GM21576 (cell line): Measurements from ENCODE around the gene CASP4.
"Not testable (repeated sequence)": the region's sequence is repeated elsewhere in the genome, so short reads cannot be mapped to it uniquely, and the experiment has no call there.

ENCODE experiments used
- ATAC-seq: cut with Tn5 transposase; IDR thresholded peaks from one replicate; pipeline ENCODE4 v1.9.1; 2021; ENCODE audit warnings: mild to moderate bottlenecking, moderate library complexity; ENCODE audit not compliant: unreplicated experiment

CASP4 gene

DNA sequence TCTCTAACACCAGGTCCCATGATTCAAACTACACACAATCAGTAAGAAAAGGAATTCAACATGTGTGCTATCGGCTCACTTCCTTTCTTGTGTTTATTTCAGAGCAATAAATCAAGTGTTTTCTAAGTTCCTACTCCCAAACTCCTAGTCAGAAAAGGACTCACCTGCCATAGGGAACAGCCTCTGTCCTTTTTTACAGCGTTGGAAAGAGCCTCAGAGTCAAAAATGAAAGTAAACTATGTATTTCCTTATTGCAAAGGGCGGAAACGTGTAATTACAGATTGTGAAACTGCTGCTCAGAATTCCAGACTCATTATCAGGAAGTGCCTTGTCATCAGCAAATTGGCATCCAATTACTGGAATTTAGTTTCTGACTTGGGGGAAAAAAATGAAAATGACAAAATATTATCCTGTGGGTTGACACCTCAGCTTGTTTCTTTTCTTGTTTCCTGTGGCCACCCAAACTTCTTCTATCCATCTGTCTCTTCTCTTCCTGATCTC, at the start of gene CASP4:
Gene CASP4, minus strand, starts transcription at position 220 of the 501 bp plus-strand sequence. Its CDS starts 49 bp downstream, at position 171.
- ATAC-seq, result peak; percentile 88

GRCh38 chr11:105007463-105007862, 39.1 kb upstream of the CASP4 start:
- ATAC-seq, result no peak

DNA sequence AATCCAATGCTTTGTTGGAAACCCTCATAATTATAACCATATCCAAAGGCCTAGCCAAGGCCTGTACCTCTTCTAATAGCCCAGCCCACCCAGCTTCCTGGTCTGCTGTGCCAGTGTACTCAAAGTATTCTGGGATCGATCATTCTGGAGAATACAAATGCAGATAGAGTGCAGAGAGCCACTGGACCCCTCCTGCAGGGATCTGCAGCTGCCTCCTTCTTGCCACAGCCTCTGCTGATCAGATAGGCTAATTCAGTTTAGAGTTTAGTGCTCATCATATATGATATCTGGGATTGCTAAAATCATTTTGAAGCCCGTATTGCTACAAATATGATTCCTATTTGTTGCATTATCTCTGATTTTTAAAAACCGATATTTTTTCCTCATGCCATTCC, 37.1 kb upstream of the CASP4 start:
- ATAC-seq, result no peak

- no peak for ATAC-seq
These were observed 35.6 kb upstream of the CASP4 start for GRCh38 chr11:105004021-105004420.

DNA sequence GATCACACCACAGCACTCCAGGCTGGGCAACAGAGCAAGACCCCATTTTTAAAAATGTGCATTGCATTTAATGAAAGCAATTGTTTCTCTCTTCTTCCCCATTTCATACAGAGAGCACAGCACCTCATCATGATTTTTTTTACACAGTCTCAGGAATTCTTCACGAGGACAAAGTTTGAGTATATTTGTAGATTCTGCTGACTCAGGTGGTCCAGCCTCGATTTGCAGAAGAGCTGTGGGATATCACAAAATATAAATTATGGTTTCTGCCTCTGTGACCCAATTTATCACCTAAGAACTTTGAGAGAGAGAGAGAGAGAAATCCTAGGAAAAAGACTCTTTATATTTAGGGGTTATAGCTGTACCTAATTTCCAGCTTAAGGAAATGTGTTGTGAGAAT, 34.8 kb upstream of the CASP4 start:
- no peak for ATAC-seq

DNA sequence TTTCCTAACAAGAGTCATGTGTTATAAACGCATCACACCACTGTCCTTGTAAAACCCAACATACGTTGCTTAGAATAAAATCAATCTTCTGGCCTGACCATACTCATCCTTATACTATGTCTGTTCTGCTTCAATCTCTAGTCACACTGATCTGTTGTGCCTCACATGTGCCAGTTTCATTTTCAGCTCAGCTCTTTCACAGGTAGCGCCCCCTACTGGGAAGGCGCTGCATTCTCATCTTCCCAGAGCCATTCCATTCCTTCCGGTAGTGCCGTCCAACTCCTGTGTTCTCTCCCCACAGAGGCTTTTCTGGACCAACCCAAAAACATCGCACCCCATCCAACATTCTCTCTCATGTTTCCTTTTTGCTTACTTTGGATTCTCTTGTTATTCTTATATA, 32.4 kb upstream of the CASP4 start:
- peak; percentile 97 for ATAC-seq

DNA sequence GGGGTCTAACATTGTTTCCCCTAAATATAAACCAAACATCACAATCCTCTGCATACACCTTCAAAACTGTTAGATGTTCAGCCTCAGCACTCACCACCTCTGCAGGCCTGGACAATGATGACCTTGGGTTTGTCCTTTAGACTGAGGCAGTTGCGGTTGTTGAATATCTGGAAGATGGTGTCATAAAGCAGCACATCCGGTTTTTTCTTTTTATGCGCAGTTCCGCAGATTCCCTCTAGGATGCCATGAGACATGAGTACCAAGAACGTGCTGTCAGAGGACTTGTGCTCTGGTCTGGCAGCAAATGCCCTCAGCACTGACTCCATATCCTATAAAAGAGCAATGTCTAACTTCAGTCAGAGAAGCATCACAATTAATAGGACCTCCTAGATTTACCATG, 31.8 kb upstream of the CASP4 start:
- ATAC-seq, result no peak

GRCh38 chr11:104999721-105000120, 31.3 kb upstream of the CASP4 start:
- ATAC-seq, result no peak

DNA sequence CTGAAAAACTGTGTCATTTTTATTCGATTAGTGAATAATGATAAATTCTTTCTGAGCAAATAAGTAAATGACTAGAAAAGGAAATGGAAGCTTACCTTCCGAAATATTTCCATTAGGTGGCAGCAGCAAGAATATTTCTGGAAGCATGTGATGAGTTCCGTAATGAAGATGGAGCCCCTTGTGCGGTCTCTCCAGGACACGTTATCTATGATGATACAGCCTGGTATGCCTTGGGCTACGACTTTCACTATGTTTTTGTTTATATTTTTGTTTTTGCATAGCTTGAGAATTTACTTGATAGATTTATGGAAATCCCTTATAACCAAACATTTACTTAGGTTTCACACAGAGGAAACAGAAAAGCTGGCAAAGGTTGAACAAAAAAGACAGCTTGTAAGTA, 28.9 kb upstream of the CASP4 start:
- no peak for ATAC-seq

- ATAC-seq, result no peak
These were observed 26.6 kb upstream of the CASP4 start for GRCh38 chr11:104995001-104995408.

- no peak for ATAC-seq
These were observed 24.4 kb upstream of the CASP4 start for GRCh38 chr11:104992781-104993180.

DNA sequence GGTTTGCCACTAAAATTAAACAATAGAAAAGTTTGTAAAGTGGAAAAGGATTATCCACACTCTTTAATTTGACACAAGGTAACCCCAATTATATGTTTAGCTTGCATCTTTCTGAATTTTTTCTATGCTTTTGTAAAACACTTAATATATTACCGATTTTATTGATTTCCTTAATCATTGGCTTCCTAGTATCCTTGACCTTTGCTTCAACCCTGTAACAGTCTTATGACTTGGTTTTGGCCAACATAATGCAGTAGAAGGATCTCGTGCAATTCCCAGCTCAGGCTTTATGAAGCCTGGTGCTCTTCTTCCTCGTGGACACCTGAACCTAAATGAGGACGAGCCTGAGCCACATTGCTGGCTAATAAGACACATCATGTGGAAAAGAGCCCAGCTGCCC, 23.6 kb upstream of the CASP4 start:
- no peak for ATAC-seq

- no peak for ATAC-seq
These were observed 16.4 kb upstream of the CASP4 start for GRCh38 chr11:104984808-104985207.

DNA sequence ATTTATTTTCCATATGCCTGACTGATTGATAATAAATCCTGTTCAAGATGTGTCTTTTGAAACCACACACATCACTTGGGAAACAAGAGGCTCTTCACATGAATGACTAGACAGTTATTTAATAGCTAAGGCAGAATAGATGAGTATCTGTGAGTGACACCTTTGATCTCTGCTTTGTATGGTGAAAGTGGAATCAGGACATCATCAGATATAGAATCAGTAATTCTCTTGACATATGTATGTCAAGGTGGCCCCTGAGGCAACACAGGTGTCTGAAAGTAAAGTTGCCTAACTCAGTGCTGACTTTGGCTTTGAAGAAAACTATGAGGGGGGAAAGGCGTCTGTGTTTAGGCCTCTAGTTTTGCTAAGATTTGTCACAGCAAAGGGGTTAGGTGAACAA, 11.5 kb upstream of the CASP4 start:
- no peak for ATAC-seq

GRCh38 chr11:104973616-104974015, 5.2 kb upstream of the CASP4 start:
- no peak for ATAC-seq

GRCh38 chr11:104972924-104973323, 4.5 kb upstream of the CASP4 start:
- not testable (repeated sequence) for ATAC-seq

GRCh38 chr11:104970756-104971155, 2.4 kb upstream of the CASP4 start:
- ATAC-seq, result no peak

DNA sequence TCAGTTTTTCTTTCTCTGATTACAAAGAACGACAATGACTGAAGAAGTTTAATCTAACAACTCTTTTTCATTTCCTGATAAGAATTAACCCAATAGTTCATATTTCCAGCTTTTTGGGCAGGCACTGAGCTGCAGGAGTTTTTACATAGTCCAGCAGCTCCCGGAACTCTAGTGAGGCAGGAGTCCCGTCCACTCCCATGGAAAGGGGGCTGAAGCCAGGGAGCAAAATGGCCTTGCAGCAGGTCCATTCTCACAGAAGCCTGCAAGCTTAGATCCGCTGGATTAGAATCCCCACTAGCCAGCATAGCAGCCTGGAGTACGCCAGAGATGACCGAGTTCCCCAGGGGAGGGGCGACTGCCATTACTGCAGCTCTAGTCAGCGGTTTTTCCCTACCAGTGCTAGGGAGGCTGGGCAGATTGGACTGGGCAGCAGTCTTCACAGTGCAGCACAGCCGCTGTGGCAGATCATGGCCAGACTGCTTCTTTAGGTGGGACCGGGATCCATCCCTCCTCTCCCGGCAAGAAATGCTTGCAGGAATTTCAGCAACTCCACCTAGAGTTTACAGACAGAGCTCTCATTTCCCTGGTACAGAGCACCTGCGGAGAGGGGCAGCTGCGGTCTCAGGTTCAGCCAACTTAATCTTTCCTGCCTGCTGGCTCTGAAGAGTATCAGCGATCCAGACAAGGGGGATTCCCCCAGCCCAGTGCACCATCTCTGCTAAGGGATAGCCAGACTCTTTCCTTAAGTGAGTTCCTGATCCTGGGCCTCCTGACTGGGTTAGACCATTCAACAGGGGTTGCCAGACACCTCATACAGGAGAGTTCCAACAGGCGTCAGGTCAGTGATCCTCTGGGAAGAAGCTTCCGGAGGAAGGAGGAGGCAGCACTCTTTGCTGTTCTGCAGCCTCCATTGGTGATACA, 742 bp upstream of the CASP4 start:
- ATAC-seq, result no peak

- ATAC-seq, result no peak
These were observed 630 bp downstream of the CASP4 start for GRCh38 chr11:104967534-104968354.

- no peak for ATAC-seq
These were observed 2.6 kb downstream of the CASP4 start for GRCh38 chr11:104965735-104966134.

- ATAC-seq, result no peak
These were observed 4.1 kb downstream of the CASP4 start for GRCh38 chr11:104964247-104964646.

DNA sequence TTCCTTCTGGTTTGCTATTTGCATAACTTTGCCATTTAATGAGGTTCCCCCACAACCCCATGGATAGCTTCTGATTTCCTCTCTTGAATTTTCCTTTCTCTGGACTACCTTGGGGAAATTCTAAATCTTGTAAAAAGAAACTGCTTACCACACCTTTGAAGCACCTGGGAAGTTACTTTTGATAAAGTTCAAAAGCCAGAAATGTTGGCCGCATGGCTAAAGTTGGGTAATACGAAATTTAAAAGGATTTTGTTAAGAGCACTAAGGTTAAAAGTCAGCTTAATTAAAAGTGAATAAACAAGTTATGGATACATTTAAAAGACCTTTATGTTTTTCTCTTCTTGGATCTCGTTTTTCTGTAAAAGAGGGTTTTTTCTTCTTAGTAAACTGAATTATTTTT, 5.5 kb downstream of the CASP4 start:
- ATAC-seq, result no peak
